NCI-H1436 treated with DMSO at 0.1 percent for 48 hours (cell line): ENCODE data around the gene KIDINS220.
"Not testable (repeated sequence)": the region's sequence is repeated elsewhere in the genome, so short reads cannot be mapped to it uniquely, and the experiment has no call there.

ENCODE experiments used
- DNase-seq: peaks from one replicate; lab custom pipeline; 2025; lab: John Stamatoyannopoulos, UW

The KIDINS220 gene

GRCh38 chr2:8754106-8754776 is 83.2 kb downstream of the KIDINS220 start:
- DNase-seq, result no peak

GRCh38 chr2:8753609-8754008 is 83.8 kb downstream of the KIDINS220 start:
- no peak for DNase-seq

GRCh38 chr2:8752385-8752784 is 85.0 kb downstream of the KIDINS220 start:
- no peak for DNase-seq

- DNase-seq, result no peak
Measured at GRCh38 chr2:8750221-8750620, 87.2 kb downstream of the KIDINS220 start.

- DNase-seq, result no peak
Measured at GRCh38 chr2:8743261-8743660, 94.2 kb downstream of the KIDINS220 start.

GRCh38 chr2:8740136-8740535 is 97.3 kb downstream of the KIDINS220 start:
- no peak for DNase-seq

- DNase-seq, result no peak
Measured at GRCh38 chr2:8737571-8738175, 99.7 kb downstream of the KIDINS220 start.

- no peak for DNase-seq
Measured at GRCh38 chr2:8732601-8733000, 104.8 kb downstream of the KIDINS220 start.

- no peak for DNase-seq
Measured at GRCh38 chr2:8729939-8730338, 107.5 kb downstream of the KIDINS220 start.

GRCh38 chr2:8729101-8729500 is 108.3 kb downstream of the KIDINS220 start:
- DNase-seq, result not testable (repeated sequence)

GRCh38 chr2:8728305-8729015 is 109.0 kb downstream of the KIDINS220 start:
- DNase-seq, result no peak

- DNase-seq, result no peak
Measured at GRCh38 chr2:8725838-8726237, 111.6 kb downstream of the KIDINS220 start.

GRCh38 chr2:8722986-8723385 is 114.4 kb downstream of the KIDINS220 start:
- DNase-seq, result no peak

GRCh38 chr2:8721410-8721809 is 116.0 kb downstream of the KIDINS220 start:
- no peak for DNase-seq

- DNase-seq, result no peak
Measured at GRCh38 chr2:8720741-8721140, 116.7 kb downstream of the KIDINS220 start.

GRCh38 chr2:8719528-8719927 is 117.9 kb downstream of the KIDINS220 start:
- no peak for DNase-seq

GRCh38 chr2:8714971-8715370 is 122.4 kb downstream of the KIDINS220 start:
- DNase-seq, result no peak

- DNase-seq, result no peak
Measured at GRCh38 chr2:8714283-8714682, 123.1 kb downstream of the KIDINS220 start.

- DNase-seq, result no peak
Measured at GRCh38 chr2:8710951-8711350, 126.5 kb downstream of the KIDINS220 start.

- no peak for DNase-seq
Measured at GRCh38 chr2:8709611-8710010, 127.8 kb downstream of the KIDINS220 start.

- DNase-seq, result no peak
Measured at GRCh38 chr2:8704906-8705305, 132.5 kb downstream of the KIDINS220 start.

GRCh38 chr2:8701681-8702379 is 135.6 kb downstream of the KIDINS220 start:
- DNase-seq, result no peak

GRCh38 chr2:8699839-8700238 is 137.6 kb downstream of the KIDINS220 start:
- DNase-seq, result no peak
